Astrocyte of the hippocampus (primary cell): ENCODE measurements around the gene LCN9.
"Not testable (repeated sequence)": the region's sequence is repeated elsewhere in the genome, so short reads cannot be mapped to it uniquely, and the experiment has no call there.

Source experiments
- DNase-seq: peaks from one replicate; pipeline ENCODE4 v3.0.0; 2011; ENCODE audit warnings: low read depth, low spot score

LCN9 gene

DNA sequence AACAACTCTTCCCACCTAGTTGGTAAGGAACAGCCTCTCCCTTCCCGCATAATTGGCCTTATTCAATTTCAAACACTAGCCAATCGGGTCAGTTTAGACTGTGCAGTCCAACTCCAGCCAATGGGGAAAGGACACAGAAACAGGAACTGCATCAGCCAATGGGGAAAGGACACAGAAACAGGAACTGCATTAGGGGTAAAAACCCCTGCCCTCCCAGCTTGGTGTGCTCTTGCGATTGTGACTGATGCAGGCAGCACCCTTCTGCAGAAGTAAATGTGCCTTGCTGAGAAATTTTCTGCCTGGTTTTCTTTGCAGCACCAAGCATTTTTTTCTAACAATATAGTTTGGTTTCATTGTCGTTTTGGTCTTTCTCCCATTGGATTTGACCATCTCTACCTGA is 15.2 kb upstream of the LCN9 start:
- no peak for DNase-seq

- no peak for DNase-seq
Observed at GRCh38 chr9:135648494-135649410, 14.4 kb upstream of the LCN9 start.

- DNase-seq: no peak
Observed at GRCh38 chr9:135649508-135649907, 13.6 kb upstream of the LCN9 start.

GRCh38 chr9:135650408-135650807 is 12.7 kb upstream of the LCN9 start:
- no peak for DNase-seq

DNA sequence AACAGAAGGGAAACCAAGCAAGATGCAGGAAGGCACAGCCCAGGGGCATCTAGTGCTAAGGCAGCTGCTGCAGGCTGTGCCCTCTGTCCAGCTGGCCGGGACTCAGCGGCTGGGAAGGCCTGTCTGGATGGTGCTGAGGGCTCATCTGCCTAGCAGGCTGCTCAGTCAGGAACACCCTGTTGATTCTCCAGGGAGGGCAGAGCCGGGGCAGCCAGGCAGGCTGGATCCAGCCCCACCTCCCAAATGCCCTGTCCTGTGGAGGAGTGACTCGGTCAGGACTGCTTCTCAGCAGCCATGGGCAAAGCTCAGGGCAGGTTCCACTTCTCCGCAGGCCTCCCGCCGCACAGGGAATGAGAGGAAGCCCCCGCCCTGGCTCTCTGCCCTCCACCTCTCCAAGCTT is 7.8 kb upstream of the LCN9 start:
- no peak for DNase-seq

- DNase-seq: no peak
Observed at GRCh38 chr9:135657416-135657815, 5.7 kb upstream of the LCN9 start.

GRCh38 chr9:135659252-135659651 is 3.9 kb upstream of the LCN9 start:
- DNase-seq: no peak

DNA sequence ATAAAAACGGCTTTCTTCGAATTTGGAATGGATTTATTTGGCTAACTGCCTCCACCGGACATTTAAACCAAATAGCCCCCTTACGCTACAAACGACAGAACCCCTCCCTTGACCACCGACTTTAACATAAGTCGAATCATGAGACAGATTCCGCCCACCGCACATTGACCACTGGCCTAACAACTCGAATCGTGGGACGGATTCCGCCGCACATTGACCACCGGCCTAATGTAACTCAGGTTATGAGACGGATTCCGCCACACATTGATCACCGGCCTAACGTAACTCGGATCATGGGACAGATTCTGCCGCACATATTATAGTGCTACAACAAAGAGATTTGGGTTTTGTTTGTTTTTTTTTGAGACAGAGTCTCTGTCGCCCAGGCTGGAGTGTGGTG is 2.7 kb upstream of the LCN9 start:
- no peak for DNase-seq

GRCh38 chr9:135661816-135662560 is 1.1 kb upstream of the LCN9 start:
- no peak for DNase-seq

DNA sequence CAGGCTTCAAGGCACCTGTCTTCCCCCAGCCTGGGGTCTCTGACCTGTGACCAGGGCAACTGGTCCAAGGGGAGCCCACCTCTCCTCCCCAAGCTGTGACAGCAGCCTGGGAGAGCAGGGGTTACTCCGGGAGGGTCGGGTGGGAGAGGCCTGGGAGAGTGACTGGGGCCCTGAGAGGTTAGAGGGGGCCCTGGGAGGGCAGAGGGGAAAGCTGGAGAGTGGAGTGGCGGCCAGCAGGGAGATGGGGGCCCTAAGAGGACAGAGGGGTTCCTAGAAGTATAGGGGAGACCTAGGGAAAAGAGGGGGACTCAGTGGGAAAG is 302 bp downstream of the LCN9 start:
- DNase-seq: no peak

DNA sequence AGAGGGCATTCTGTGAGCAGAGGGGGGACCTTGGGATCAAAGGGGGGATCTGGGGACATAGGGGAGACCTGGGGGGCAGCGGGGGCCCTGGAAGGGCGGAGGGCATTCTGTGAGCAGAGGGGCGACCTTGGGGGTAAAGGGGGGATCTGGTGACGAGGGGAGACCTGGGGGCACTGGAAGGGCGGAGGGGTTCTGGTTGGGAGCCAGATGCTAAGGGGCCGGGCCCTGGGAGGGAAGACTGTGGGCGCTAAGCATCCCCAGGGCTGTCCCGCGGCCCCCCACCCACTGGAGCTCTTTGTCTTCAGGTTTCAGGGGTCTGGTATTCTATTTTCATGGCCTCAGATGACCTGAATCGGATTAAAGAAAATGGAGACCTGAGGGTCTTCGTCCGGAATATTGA is 748 bp downstream of the LCN9 start:
- DNase-seq: no peak

GRCh38 chr9:135664266-135664665 is 1.2 kb downstream of the LCN9 start:
- no peak for DNase-seq

- DNase-seq: no peak
Observed at GRCh38 chr9:135664801-135665794, 2.0 kb downstream of the LCN9 start.

DNA sequence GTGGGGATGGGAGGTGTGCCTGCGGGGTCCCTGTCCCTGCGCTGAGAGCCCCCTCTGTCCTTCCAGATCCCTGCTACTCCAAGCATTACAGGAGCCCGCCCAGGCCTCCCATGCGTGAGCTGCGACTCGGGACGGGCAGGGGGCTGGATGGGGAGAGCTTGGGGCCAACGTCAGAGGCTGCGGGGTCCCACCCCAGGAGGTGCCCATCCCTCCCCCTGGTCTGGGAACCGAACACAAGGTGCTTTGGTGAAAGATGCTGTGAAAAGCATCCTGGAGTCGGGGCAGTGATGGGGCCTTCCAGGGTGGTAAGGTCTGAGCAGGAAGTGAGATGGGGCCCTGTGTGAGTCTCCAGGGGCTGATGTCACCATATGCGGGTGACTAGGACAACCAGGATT is 2.7 kb downstream of the LCN9 start:
- no peak for DNase-seq

- DNase-seq: no peak
Observed at GRCh38 chr9:135666534-135667462, 3.7 kb downstream of the LCN9 start.

- no peak for DNase-seq
Observed at GRCh38 chr9:135667463-135668001, 4.4 kb downstream of the LCN9 start.

DNA sequence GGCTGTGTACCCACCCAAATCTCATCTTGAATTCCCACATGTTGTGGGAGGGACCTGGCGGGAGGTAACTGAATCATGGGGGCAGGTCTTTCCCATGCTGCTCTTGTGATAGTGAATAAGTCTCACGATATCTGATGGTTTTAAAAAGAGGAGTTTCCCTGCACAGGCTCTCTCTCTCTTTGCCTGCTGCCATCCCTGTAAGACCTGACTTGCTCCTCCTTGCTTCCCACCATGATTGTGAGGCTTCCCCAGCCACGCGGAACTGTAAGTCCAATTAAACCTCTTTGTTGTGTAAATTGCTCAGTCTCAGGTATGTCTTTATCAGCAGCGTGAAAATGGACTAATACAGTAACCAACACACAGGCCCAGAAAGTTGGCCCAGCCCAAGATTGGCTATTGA is 5.9 kb downstream of the LCN9 start:
- not testable (repeated sequence) for DNase-seq

DNA sequence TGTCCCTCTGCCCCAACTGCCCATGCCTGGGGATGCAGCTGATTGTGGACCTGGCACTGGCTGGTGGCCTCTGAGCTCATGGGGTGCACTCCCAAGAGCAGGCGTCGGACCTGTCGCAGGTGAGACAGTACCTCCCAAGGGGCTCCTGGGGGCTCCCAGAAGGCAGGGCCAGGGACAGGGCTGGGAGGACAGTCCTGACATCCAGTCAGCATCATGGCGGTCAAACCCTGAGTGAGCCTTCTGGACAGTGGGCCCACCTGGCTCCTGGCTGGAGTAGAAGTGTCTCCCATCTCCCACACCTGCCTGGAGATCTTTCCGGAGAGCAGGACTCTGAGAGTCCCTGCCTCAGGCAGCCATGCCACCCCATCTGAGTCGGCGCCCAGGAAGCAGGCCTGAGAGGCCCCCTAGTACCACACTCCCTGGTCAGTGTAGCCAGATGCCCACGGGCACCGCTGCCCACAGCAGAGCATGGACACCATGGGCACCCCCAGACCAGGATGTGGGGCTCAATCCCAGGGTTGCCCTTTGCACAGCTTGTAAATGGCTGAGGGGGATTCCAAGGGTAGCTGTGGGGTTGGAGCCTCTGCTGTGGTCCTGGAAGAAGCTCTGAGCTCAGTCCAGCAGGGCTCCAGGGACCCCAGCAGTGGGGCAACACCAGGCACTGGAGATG is 6.6 kb downstream of the LCN9 start:
- DNase-seq: no peak

DNA sequence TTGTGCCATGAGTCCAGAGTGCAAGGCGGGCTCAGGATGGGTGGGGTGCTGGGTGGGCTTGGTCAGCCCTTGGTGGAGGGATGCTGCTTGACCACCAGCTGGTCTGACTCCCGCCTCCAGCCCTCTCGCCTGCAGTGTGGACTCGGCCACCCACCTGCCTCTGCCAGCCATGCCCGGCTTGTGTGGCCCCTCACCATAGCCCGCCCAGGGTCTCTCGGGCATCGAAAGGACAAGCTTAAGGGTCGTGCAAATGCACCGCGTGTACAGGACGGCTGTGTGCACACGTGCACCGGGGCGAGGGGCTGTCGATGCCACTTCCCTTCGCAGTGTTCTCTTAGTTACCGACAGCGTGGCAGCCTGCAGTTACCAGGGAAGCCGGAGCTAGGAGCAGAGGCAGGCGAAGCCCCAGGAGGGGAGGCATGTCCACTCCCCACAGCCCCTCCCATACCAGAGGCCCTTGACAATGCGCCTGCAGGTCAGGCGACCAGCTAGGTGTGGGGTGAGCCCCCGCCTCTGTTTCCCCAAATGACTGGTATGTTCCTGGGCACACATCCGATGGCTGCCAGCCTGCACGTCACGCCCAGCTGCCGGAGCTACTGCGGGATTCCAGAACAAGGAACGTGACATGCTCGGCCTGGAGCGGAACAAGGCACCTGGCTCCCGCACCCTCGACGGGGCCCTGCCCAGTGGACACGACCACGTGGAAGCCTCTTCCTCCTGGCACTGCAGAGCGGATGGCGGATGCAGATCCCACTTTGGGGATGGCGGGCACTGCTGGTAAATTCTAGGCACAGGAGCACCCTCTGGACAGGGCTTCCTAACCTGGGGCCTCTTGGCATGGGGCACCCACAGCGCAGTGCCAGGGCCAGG is 7.8 kb downstream of the LCN9 start:
- no peak for DNase-seq
